Gastroesophageal sphincter (tissue), 4 donors: ENCODE data around the gene CD93. TPM values are rescaled to one million over a fixed set of nuclear protein-coding genes. Genes with fewer than 3 reads are reported as not detected.

ENCODE experiments used
- ATAC-seq: fragments of 150-250 bp; one replicate; pipeline ENCODE4 v1.9.1; 2016; ENCODE audit warnings: mild to moderate bottlenecking, moderate library complexity
- H3K27ac ChIP-seq, 4 donors: fragments of 200-600 bp; sonication (generic) in 3 of 4; 1 replicate in 3 of 4; 2 replicates in 1 of 4; pipeline ENCODE4 v1.5.1; 2016 to 2019
- H3K27me3 ChIP-seq: fragments of 200-600 bp; sonication (generic); one replicate; pipeline ENCODE4 v1.5.1; 2019
- H3K36me3 ChIP-seq, 2 donors: fragments of 200-600 bp; sonication (generic); one replicate each; pipeline ENCODE4 v1.5.1; 2019; ENCODE audit warnings: control low read depth in 1 of 2
- H3K4me1 ChIP-seq, 3 donors: fragments of 200-600 bp; sonication (generic); 1 replicate in 2 of 3; 2 replicates in 1 of 3; pipeline ENCODE4 v1.5.1; 2016 to 2019; ENCODE audit warnings: control low read depth in 2 of 3
- H3K4me3 ChIP-seq, 2 donors: fragments of 200-600 bp; sonication (generic); one replicate each; pipeline ENCODE4 v1.5.1; 2019; ENCODE audit warnings: mild to moderate bottlenecking in 1 of 2, moderate library complexity in 1 of 2
- H3K9me3 ChIP-seq, 3 donors: fragments of 200-600 bp; sonication (generic); one replicate each; pipeline ENCODE4 v1.5.1; 2017 to 2019; ENCODE audit warnings: control low read depth in 2 of 3
- EP300 ChIP-seq: sonication (generic); formaldehyde crosslinking; IDR thresholded peaks from one replicate; pipeline ENCODE4 v1.6.1; 2017; ENCODE audit warnings: antibody characterized with exemption, mild to moderate bottlenecking
- POLR2A ChIP-seq, 2 donors: fragments of 450-650 bp; IDR thresholded peaks; one replicate each; pipeline ENCODE4 v1.6.1; 2017; ENCODE audit warnings: antibody characterized with exemption in 2 of 2, mild to moderate bottlenecking in 2 of 2, moderate library complexity in 1 of 2
- POLR2AphosphoS5 ChIP-seq: sonication (generic); formaldehyde crosslinking; IDR thresholded peaks from one replicate; pipeline ENCODE4 v1.6.1; 2017; ENCODE audit warnings: antibody characterized with exemption
- WGBS, 2 donors: methylation state at CpG; one replicate each; pipeline ENCODE4 v1.1.5; 2018; ENCODE audit warnings: low coverage in 1 of 2; 5-methylcytosine and 5-hydroxymethylcytosine counted together
- total RNA-seq, 4 donors: library from RNA; depleted of rRNA; stranded (reverse); fragments of >200 nt; gene quantifications; one replicate each; pipeline ENCODE4 v1.1.0, GENCODE V29; 2016
- TF ChIP-seq, protein P1 (sequence below), 4 experiments: fragments of 200-600 bp in 2 of 4; fragments of 450-650 bp in 2 of 4; sonication (generic) in 1 of 4; IDR thresholded peaks; one replicate each; pipeline ENCODE4 v1.5.1; 2017 to 2019; ENCODE audit warnings: antibody characterized with exemption in 4 of 4, mild to moderate bottlenecking in 2 of 4, moderate library complexity in 2 of 4

Gene CD93
- total RNA-seq, 4 donors from 2014 or later: 20.4 to 75.4 (median 47.2) TPM

- H3K27ac ChIP-seq: no peak overlapping the region
- H3K9me3 ChIP-seq: no peaks in the 10 kb centered on the region
- no peak for ATAC-seq
- peaks cover 0 to 10% (median 0%) of the 10 kb centered on the region in 3 donors for H3K4me1 ChIP-seq
- 67% methylated on average over 2 to 3 of the region's 3 CpGs for WGBS, 2 donors
- H3K36me3 ChIP-seq: no peaks in the 10 kb centered on the region
- TF ChIP-seq, protein P1, sequence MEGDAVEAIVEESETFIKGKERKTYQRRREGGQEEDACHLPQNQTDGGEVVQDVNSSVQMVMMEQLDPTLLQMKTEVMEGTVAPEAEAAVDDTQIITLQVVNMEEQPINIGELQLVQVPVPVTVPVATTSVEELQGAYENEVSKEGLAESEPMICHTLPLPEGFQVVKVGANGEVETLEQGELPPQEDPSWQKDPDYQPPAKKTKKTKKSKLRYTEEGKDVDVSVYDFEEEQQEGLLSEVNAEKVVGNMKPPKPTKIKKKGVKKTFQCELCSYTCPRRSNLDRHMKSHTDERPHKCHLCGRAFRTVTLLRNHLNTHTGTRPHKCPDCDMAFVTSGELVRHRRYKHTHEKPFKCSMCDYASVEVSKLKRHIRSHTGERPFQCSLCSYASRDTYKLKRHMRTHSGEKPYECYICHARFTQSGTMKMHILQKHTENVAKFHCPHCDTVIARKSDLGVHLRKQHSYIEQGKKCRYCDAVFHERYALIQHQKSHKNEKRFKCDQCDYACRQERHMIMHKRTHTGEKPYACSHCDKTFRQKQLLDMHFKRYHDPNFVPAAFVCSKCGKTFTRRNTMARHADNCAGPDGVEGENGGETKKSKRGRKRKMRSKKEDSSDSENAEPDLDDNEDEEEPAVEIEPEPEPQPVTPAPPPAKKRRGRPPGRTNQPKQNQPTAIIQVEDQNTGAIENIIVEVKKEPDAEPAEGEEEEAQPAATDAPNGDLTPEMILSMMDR (IDR thresholded peaks at IDR 0.05): no peak
- TF ChIP-seq POLR2A (IDR thresholded peaks at IDR 0.05) (no peak), EP300 (no peak), POLR2AphosphoS5 (no peak)
- H3K4me3 ChIP-seq: no peak overlapping the region
- peaks cover 80% of the 10 kb centered on the region for H3K27me3 ChIP-seq
These were observed 43.9 kb downstream of the CD93 start for GRCh38 chr20:23042270-23042669.

- H3K4me3 ChIP-seq: no peak overlapping the region
- H3K36me3 ChIP-seq: no peaks in the 10 kb centered on the region
- H3K27ac ChIP-seq: no peak overlapping the region
- peaks cover 81% of the 10 kb centered on the region for H3K27me3 ChIP-seq
- TF ChIP-seq, protein P1 (IDR thresholded peaks at IDR 0.05): no peak
- TF ChIP-seq POLR2A (IDR thresholded peaks at IDR 0.05) (no peak), EP300 (no peak), POLR2AphosphoS5 (no peak)
- no peak for ATAC-seq
- no peaks in the 10 kb centered on the region for H3K9me3 ChIP-seq
- WGBS, 2 donors: 29 to 50% methylated on average over 1 of the region's 3 CpGs
- H3K4me1 ChIP-seq: peaks cover 0 to 7% (median 0%) of the 10 kb centered on the region in 3 donors
These were observed 46.1 kb downstream of the CD93 start for GRCh38 chr20:23039885-23040508.

DNA sequence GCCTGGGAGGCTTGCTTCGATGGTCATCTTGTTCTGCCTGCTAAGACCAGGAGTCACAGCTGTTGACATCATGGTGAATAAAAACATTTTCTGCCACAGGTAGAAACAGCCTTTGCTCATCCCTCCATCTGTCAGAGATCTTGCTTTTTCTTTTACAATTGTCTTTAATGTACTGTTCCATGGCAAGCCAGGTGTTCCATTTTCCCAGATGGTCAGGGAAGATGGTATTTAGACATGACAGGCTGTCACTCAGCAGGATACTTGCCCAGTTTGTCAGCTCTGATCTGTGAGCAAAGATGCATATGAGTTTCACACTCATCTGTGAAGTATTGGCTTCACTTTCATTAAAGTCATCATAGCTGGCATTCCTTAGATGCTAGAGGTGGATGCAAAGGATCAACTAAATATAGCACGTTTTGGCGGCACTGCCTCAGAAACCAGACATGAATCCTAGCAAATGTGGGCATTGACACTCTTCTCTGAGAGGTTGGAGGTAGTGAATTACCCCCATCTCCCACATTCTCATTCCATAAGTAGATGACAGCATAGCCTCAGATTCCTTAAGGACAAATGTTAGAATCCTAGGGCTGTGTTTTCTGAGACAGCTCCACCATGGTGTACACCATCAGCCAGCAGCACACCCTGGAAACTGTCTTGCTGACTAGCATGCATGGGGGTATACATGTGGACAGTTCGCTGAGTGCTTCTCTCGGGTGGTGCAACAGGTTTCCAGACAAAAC is 46.8 kb downstream of the CD93 start:
- Histone ChIP-seq H3K4me3 (no peak overlapping the region), H3K36me3 (no peaks in the 10 kb centered on the region), H3K27me3 (peaks cover 81% of the 10 kb centered on the region), H3K9me3 (no peaks in the 10 kb centered on the region), H3K27ac (no peak overlapping the region), H3K4me1 (peaks cover 0 to 10% (median 0%) of the 10 kb centered on the region in 3 donors)
- WGBS, 2 donors: 100% methylated on average over 1 of the region's 5 CpGs; no CpG with 5 or more reads in 1 of the 2 donors
- ATAC-seq: no peak
- TF ChIP-seq POLR2AphosphoS5 (no peak), EP300 (no peak), POLR2A (IDR thresholded peaks at IDR 0.05) (no peak)
- TF ChIP-seq, protein P1 (IDR thresholded peaks at IDR 0.05): no peak

DNA sequence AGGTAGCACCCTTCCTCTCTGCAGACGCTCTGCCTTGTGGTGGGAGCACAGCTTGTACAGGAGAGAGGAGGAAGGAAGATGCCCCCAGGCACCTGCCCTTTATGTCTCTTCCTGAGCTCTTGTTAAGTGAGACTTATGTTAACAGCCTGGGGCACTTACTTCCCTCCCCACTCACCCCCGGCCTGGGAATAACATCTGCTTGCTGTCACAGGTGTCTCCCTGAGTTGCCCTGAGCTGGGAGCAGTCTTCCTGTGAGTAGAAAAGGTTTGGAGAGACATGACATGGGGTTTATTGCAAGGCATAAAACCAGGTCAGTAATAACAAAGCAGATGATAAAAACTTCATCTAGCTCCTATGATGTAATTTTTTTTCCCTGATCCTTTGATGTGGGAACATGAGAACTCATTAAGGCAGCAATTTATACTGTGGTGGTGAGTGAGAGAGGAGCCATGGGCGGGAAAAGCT is 49.1 kb downstream of the CD93 start:
- H3K36me3 ChIP-seq: no peaks in the 10 kb centered on the region
- H3K27me3 ChIP-seq: peaks cover 73% of the 10 kb centered on the region
- TF ChIP-seq POLR2A (IDR thresholded peaks at IDR 0.05) (no peak), POLR2AphosphoS5 (no peak), EP300 (no peak)
- TF ChIP-seq, protein P1 (IDR thresholded peaks at IDR 0.05): no peak
- no peak for ATAC-seq
- no peaks in the 10 kb centered on the region for H3K9me3 ChIP-seq
- no peak overlapping the region for H3K4me3 ChIP-seq
- H3K27ac ChIP-seq: no peak overlapping the region
- WGBS, 2 donors: 23 to 37% methylated on average over 2 of the region's 3 CpGs
- peaks cover 0 to 10% (median 0%) of the 10 kb centered on the region in 3 donors for H3K4me1 ChIP-seq
